Neural progenitor cell (in vitro differentiated cells): Measurements from ENCODE around the gene RGMA. TPM values are rescaled to one million over a fixed set of nuclear protein-coding genes. Genes with fewer than 3 reads are reported as not detected.

Source experiments
- DNase-seq: peaks from one replicate; pipeline ENCODE4 v3.0.0-alpha.2; 2016; ENCODE audit warnings: low spot score
- H2AFZ ChIP-seq: fragments of 200-600 bp; sonication (generic); replicated peaks from 2 replicates; pipeline ENCODE4 v1.6.1; 2016; ENCODE audit warnings: antibody characterized with exemption
- H3F3A ChIP-seq: fragments of 200-600 bp; sonication (generic); 2 replicates; pipeline ENCODE4 v1.6.1; 2016; ENCODE audit warnings: antibody characterized with exemption, low read depth
- H3K27ac ChIP-seq: fragments of 200-600 bp; sonication (generic); 2 replicates; pipeline ENCODE4 v1.5.1; 2016; ENCODE audit warnings: mild to moderate bottlenecking
- H3K27me3 ChIP-seq: fragments of 200-600 bp; sonication (generic); 2 replicates; pipeline ENCODE4 v1.6.1; 2016; ENCODE audit warnings: mild to moderate bottlenecking, moderate library complexity
- H3K36me3 ChIP-seq: fragments of 200-600 bp; sonication (generic); 2 replicates; pipeline ENCODE4 v1.5.1; 2016
- H3K4me1 ChIP-seq: fragments of 200-600 bp; sonication (generic); 2 replicates; pipeline ENCODE4 v1.6.1; 2016; ENCODE audit warnings: mixed run types
- H3K4me2 ChIP-seq: fragments of 200-600 bp; sonication (generic); 2 replicates; pipeline ENCODE4 v1.6.1; 2016
- H3K4me3 ChIP-seq: fragments of 200-600 bp; sonication (generic); 2 replicates; pipeline ENCODE4 v1.5.1; 2016
- H3K79me2 ChIP-seq: fragments of 200-600 bp; sonication (generic); 2 replicates; pipeline ENCODE4 v1.6.1; 2016; ENCODE audit warnings: low read depth
- H3K9ac ChIP-seq: fragments of 200-600 bp; sonication (generic); 2 replicates; pipeline ENCODE4 v1.6.1; 2016
- H3K9me3 ChIP-seq: fragments of 200-600 bp; sonication (generic); 2 replicates; pipeline ENCODE4 v1.5.1; 2016; ENCODE audit warnings: low read depth
- H4K20me1 ChIP-seq: fragments of 200-600 bp; sonication (generic); 2 replicates; pipeline ENCODE4 v1.6.1; 2016; ENCODE audit warnings: low read depth
- H3K27ac Mint-ChIP-seq: 3 replicates; pipeline ENCODE4 v1.8.0; 2021; ENCODE audit warnings: mixed read lengths
- H3K27me3 Mint-ChIP-seq: 2 replicates; pipeline ENCODE4 v1.8.0; 2022; ENCODE audit warnings: low read depth, mild to moderate bottlenecking, inconsistent platforms, moderate library complexity, mixed read lengths; ENCODE audit not compliant: insufficient read depth
- H3K36me3 Mint-ChIP-seq: 3 replicates; pipeline ENCODE4 v1.8.0; 2021; ENCODE audit warnings: mixed read lengths
- H3K4me1 Mint-ChIP-seq: 3 replicates; pipeline ENCODE4 v1.8.0; 2021; ENCODE audit warnings: mixed read lengths
- H3K4me3 Mint-ChIP-seq: 3 replicates; pipeline ENCODE4 v1.8.0; 2021; ENCODE audit warnings: mild to moderate bottlenecking, moderate library complexity, mixed read lengths
- H3K9me3 Mint-ChIP-seq: 3 replicates; pipeline ENCODE4 v1.8.0; 2020; ENCODE audit warnings: mixed read lengths
- CTCF ChIP-seq: fragments of 200-600 bp; sonication (generic); IDR thresholded peaks from 2 replicates; pipeline ENCODE4 v1.5.1; 2017; ENCODE audit warnings: antibody characterized with exemption, mild to moderate bottlenecking
- EZH2 ChIP-seq: fragments of 200-600 bp; sonication (generic); IDR thresholded peaks from 2 replicates; pipeline ENCODE4 v1.6.1; 2017; ENCODE audit warnings: antibody characterized with exemption, mild to moderate bottlenecking, moderate library complexity
- EZH2phosphoT487 ChIP-seq: fragments of 200-600 bp; sonication (generic); IDR thresholded peaks from 2 replicates; pipeline ENCODE4 v1.6.1; 2017; ENCODE audit warnings: antibody characterized with exemption
- total RNA-seq: library from RNA; depleted of rRNA; stranded (reverse); fragments of >200 nt; gene quantifications from 2 replicates; pipeline ENCODE4 v1.2.3, GENCODE V29; 2015; ENCODE audit warnings: low replicate concordance

RGMA gene
- total RNA-seq, result 41.4 and 85.1 TPM in 2 replicates

DNA sequence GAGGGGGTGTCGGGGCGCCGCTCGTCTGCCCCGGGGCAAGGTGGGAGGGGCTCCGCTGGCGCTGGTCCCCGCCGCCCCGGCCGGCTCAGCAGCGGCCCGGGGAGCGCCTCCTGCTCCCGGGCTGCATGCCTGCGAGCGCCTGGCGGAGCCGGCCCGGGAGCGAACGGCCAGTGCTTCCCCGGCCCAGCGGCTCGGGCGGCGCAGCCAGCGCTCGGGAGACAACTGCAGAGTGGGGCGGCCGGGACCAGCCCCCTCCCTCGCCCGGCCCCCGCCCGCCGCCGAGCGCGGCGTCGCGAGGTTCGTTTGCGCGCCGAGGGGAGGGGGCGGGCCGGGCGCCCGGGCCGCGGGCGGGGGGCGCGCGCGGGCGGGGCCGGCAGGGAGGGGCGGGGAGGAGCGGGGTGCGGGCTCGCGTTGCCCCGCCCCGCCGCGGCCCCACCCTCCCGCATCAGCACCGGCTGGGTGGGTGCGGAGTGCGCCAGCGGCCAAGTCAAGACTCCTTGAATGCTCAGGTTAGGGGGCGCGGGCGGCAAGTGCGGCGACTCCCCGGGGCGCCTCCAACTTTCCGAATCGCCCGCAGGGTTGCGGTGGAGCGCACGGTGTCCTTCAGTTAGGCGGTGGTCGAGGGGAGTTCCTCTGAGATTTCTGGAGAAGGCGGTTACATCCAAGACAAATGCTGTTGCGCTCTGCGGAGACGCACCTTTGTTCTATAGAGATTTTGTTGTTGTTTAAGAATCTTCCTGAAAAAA lies at the start of gene RGMA:
Gene RGMA, minus strand, starts transcription at position 231 of the 746 bp plus-strand sequence. CDS start 279 bp downstream, outside the sequence.
- peaks cover 9% of the 10 kb centered on the region for H3K36me3 Mint-ChIP-seq
- H3K9me3 Mint-ChIP-seq, result no peaks in the 10 kb centered on the region

DNA sequence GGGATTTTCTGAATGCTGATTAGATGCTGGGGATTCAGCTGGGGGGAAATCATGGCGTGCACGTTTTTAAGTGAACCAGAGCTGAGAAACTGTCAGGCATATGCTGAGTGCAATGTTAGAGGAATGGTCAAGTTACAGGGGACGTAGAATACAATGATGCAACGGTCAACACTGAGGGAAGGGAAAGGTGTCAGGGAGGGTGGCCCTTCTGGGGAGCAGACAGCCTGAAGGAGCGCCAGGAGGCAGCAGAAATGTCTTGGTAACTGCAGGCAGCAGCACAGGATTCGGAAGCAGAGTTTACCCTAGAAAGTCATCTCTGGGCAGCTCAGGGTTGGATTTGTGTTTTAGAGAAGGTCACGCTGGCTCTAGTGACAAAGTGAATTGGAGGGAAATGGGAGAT lies 47.6 kb upstream of the RGMA start:
- Histone ChIP-seq H3K9me3 (no peaks in the 10 kb centered on the region), H2AFZ (no peak overlapping the region), H4K20me1 (no peaks in the 10 kb centered on the region), H3K9ac (no peak overlapping the region), H3K4me3 (no peak overlapping the region), H3K4me1 (peaks cover 26% of the 10 kb centered on the region), H3F3A (peaks cover 17% of the 10 kb centered on the region), H3K36me3 (no peaks in the 10 kb centered on the region), H3K27me3 (no peaks in the 10 kb centered on the region), H3K27ac (no peak overlapping the region), H3K79me2 (no peaks in the 10 kb centered on the region), H3K4me2 (no peak overlapping the region)
- Mint-ChIP-seq H3K4me3 (peak overlapping the region; percentile 77), H3K36me3 (peaks cover 4% of the 10 kb centered on the region), H3K27me3 (peaks cover 10% of the 10 kb centered on the region), H3K9me3 (peaks cover 9% of the 10 kb centered on the region), H3K4me1 (peaks cover 50% of the 10 kb centered on the region), H3K27ac (peak overlapping the region; percentile 94)
- no peak for DNase-seq
- no peak for TF ChIP-seq CTCF
- no peak for TF ChIP-seq EZH2phosphoT487

More for the DNA sequence above, at the start of gene RGMA:
- H3K27ac ChIP-seq, result peak within 1 kb of the TSS; percentile 79
- no peaks in the 10 kb centered on the region for H3K9me3 ChIP-seq
- H3K4me1 ChIP-seq, result peaks cover 44% of the 10 kb centered on the region
- peaks cover 36% of the 10 kb centered on the region for H4K20me1 ChIP-seq
- no peaks in the 10 kb centered on the region for H3K36me3 ChIP-seq
- H3K4me3 ChIP-seq, result peak within 1 kb of the TSS; percentile 99
- TF ChIP-seq EZH2 (no peak), EZH2phosphoT487 (no peak), CTCF (no peak)
- DNase-seq, result peak; percentile 88
- peak within 1 kb of the TSS; percentile 76 for H2AFZ ChIP-seq
- H3F3A ChIP-seq, result peaks cover 22% of the 10 kb centered on the region
- H3K4me2 ChIP-seq, result peak within 1 kb of the TSS; percentile 97
- H3K27me3 ChIP-seq, result no peaks in the 10 kb centered on the region
- peak within 1 kb of the TSS; percentile 42 for H3K9ac ChIP-seq
- peaks cover 3% of the 10 kb centered on the region for H3K27me3 Mint-ChIP-seq
- H3K27ac Mint-ChIP-seq, result peak within 1 kb of the TSS; percentile 84
- H3K4me3 Mint-ChIP-seq, result peak within 1 kb of the TSS; percentile 97
- H3K79me2 ChIP-seq, result peaks cover 60% of the 10 kb centered on the region
- peaks cover 47% of the 10 kb centered on the region for H3K4me1 Mint-ChIP-seq

DNA sequence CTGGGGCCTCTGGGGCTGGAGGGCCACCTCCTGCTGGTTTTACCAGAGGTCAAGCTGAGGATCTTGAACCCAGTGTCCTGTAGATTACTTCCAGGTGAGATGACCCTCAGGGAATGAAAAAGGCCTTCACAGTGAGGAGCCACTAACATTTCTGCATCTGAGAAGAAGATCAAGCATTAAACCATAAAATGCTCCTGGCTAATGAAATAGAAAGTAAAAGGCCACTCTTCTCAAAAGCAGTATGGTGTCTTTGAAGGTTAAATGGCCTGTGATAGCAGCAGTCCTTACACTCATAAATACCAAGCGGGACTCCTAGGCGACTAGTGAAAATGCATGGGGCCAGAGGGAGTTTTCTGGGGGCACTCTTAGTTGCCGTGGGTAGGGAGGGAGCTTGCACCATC lies 47.0 kb upstream of the RGMA start:
- Histone ChIP-seq H4K20me1 (no peaks in the 10 kb centered on the region), H3K4me3 (no peak overlapping the region), H3K36me3 (no peaks in the 10 kb centered on the region), H3K9ac (no peak overlapping the region), H3K79me2 (no peaks in the 10 kb centered on the region), H3K9me3 (no peaks in the 10 kb centered on the region), H3K4me1 (peaks cover 27% of the 10 kb centered on the region), H3K4me2 (no peak overlapping the region), H3K27me3 (no peaks in the 10 kb centered on the region), H3K27ac (no peak overlapping the region), H3F3A (peaks cover 17% of the 10 kb centered on the region), H2AFZ (no peak overlapping the region)
- TF ChIP-seq EZH2phosphoT487, result no peak
- no peak for TF ChIP-seq CTCF
- no peak for TF ChIP-seq EZH2
- Mint-ChIP-seq H3K9me3 (peaks cover 9% of the 10 kb centered on the region), H3K27ac (peak overlapping the region; percentile 85), H3K4me3 (peak overlapping the region; percentile 77), H3K27me3 (peaks cover 10% of the 10 kb centered on the region), H3K36me3 (peaks cover 4% of the 10 kb centered on the region), H3K4me1 (peaks cover 52% of the 10 kb centered on the region)
- no peak for DNase-seq
